ENCODE results near the gene WDR17. TPM values are rescaled to one million over a fixed set of nuclear protein-coding genes. Genes with fewer than 3 reads are reported as not detected.
A peak's percentile ranks its signal among the peaks of the same experiment; 100 is the strongest.

WDR17 gene
- total RNA-seq, 4 donors from 2014 or later: 4.0 to 14.6 (median 4.7) TPM

- H3K9me3 ChIP-seq: no peaks in the 10 kb centered on the region
- H3K4me1 ChIP-seq: peaks cover 0 to 28% (median 3%) of the 10 kb centered on the region in 3 donors
- WGBS, 2 donors (ENCODE audit: low coverage in 1 of 2): 0 to 1% methylated on average over 6 to 33 of the region's 45 CpGs
- H3K4me3 ChIP-seq: peak within 1 kb of the TSS; percentile 57 to 71
- H3K36me3 ChIP-seq: no peaks in the 10 kb centered on the region
- TF ChIP-seq POLR2A (IDR thresholded peaks at IDR 0.05) (peak; percentile 26 to 65), EP300 (IDR thresholded peaks at IDR 0.05) (no peak), POLR2AphosphoS5 (IDR thresholded peaks at IDR 0.05) (peak; percentile 58), CTCF (IDR thresholded peaks at IDR 0.05) (no peak)
- peak; percentile 99 for ATAC-seq
- H3K27ac ChIP-seq: peak within 1 kb of the TSS; percentile 51 to 83 (median 83)
- H3K27me3 ChIP-seq: no peaks in the 10 kb centered on the region
Measured at GRCh38 chr4:176195184-176195978, 129.7 kb downstream of the WDR17 start, which contains the start of gene SPATA4. Gene SPATA4, minus strand, starts transcription at chr4:176195585. Its CDS starts 23 bp downstream, at chr4:176195562.

- Histone ChIP-seq H3K4me3 (no peak overlapping the region), H3K4me1 (peaks cover 0 to 20% (median 3%) of the 10 kb centered on the region in 3 donors), H3K27me3 (no peaks in the 10 kb centered on the region), H3K27ac (no peak overlapping the region), H3K9me3 (no peaks in the 10 kb centered on the region), H3K36me3 (no peaks in the 10 kb centered on the region)
- ATAC-seq: no peak
- TF ChIP-seq CTCF (IDR thresholded peaks at IDR 0.05) (no peak), POLR2A (IDR thresholded peaks at IDR 0.05) (no peak), EP300 (IDR thresholded peaks at IDR 0.05) (no peak), POLR2AphosphoS5 (IDR thresholded peaks at IDR 0.05) (no peak)
- 72 to 76% methylated on average over 3 to 8 of the region's 8 CpGs for WGBS, 2 donors (ENCODE audit: low coverage in 1 of 2)
Measured at GRCh38 chr4:176198316-176198903, 132.8 kb downstream of the WDR17 start.

GRCh38 chr4:176205299-176205698, 139.7 kb downstream of the WDR17 start:
- no peaks in the 10 kb centered on the region for H3K36me3 ChIP-seq
- ATAC-seq: no peak
- TF ChIP-seq POLR2A (IDR thresholded peaks at IDR 0.05): no peak
- TF ChIP-seq POLR2AphosphoS5 (IDR thresholded peaks at IDR 0.05): no peak
- no peak for TF ChIP-seq CTCF (IDR thresholded peaks at IDR 0.05)
- no peak for TF ChIP-seq EP300 (IDR thresholded peaks at IDR 0.05)

DNA sequence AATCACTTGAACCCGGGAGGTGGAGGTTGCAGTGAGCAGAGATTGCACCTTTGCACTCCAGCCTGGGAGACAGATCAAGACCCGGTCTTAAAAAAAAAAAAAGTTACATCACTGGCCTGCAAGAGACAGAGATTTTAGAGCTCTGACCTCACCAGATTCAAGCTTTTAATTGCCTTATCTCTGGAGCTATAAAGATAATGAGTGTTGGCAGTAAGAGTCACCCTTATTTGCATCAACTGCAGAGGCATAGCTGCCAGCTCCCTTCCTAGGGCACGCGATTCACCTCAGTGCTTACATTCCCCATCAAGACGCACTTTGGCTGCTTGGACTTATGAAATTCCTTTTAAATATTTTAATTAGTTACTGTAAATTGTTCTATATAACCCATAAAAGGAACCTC, 142.2 kb downstream of the WDR17 start:
- no peak for ATAC-seq
- no peaks in the 10 kb centered on the region for H3K36me3 ChIP-seq

More at GRCh38 chr4:176205299-176205698, 139.7 kb downstream of the WDR17 start:
- WGBS, 2 donors (ENCODE audit: low coverage in 1 of 2): 61 to 64% methylated on average over 4 of the region's 4 CpGs
- H3K27me3 ChIP-seq: no peaks in the 10 kb centered on the region
- H3K4me3 ChIP-seq: no peak overlapping the region
- no peak overlapping the region for H3K27ac ChIP-seq
- no peaks in the 10 kb centered on the region for H3K4me1 ChIP-seq
- H3K9me3 ChIP-seq: no peaks in the 10 kb centered on the region

More for the DNA sequence above, 142.2 kb downstream of the WDR17 start:
- Histone ChIP-seq H3K4me3 (no peak overlapping the region), H3K9me3 (no peaks in the 10 kb centered on the region), H3K27me3 (no peaks in the 10 kb centered on the region), H3K4me1 (no peaks in the 10 kb centered on the region), H3K27ac (no peak overlapping the region)
- TF ChIP-seq POLR2A (IDR thresholded peaks at IDR 0.05) (no peak), CTCF (IDR thresholded peaks at IDR 0.05) (no peak), POLR2AphosphoS5 (IDR thresholded peaks at IDR 0.05) (no peak), EP300 (IDR thresholded peaks at IDR 0.05) (no peak)
- WGBS, 2 donors (ENCODE audit: low coverage in 1 of 2): 79 to 84% methylated on average over 3 to 4 of the region's 5 CpGs

Data from gastroesophageal sphincter (tissue), 4 donors.